ENCODE measurements around the gene PTPN11.
"Not testable (repeated sequence)": the region's sequence is repeated elsewhere in the genome, so short reads cannot be mapped to it uniquely, and the experiment has no call there.

PTPN11 gene

GRCh38 chr12:112386726-112387125 is 32.0 kb upstream of the PTPN11 start:
- Histone ChIP-seq H3K9ac (ENCODE audit: low read length) (no peak overlapping the region), H2AFZ (ENCODE audit: low read length) (no peak overlapping the region), H3F3A (ENCODE audit: insufficient read depth, low read length) (no peaks in the 10 kb centered on the region), H3K4me1 (ENCODE audit: low read length) (no peaks in the 10 kb centered on the region), H3K27ac (ENCODE audit: low read length) (no peak overlapping the region), H3K9me3 (replicated peaks; ENCODE audit: insufficient read depth, low read length) (no peaks in the 10 kb centered on the region), H3K36me3 (replicated peaks; ENCODE audit: insufficient read depth, low read length) (no peaks in the 10 kb centered on the region), H3K79me2 (ENCODE audit: low read length) (no peaks in the 10 kb centered on the region), H4K20me1 (ENCODE audit: insufficient read depth, low read length) (no peaks in the 10 kb centered on the region), H3K27me3 (replicated peaks; ENCODE audit: insufficient read depth, low read length) (no peaks in the 10 kb centered on the region), H3K4me3 (ENCODE audit: low read length) (no peak overlapping the region), H3K4me2 (ENCODE audit: low read depth, low read length) (no peak overlapping the region), H3K9me2 (replicated peaks; ENCODE audit: insufficient read depth, low read length) (no peaks in the 10 kb centered on the region)
- no peak for DNase-seq
- TF ChIP-seq, protein P1, sequence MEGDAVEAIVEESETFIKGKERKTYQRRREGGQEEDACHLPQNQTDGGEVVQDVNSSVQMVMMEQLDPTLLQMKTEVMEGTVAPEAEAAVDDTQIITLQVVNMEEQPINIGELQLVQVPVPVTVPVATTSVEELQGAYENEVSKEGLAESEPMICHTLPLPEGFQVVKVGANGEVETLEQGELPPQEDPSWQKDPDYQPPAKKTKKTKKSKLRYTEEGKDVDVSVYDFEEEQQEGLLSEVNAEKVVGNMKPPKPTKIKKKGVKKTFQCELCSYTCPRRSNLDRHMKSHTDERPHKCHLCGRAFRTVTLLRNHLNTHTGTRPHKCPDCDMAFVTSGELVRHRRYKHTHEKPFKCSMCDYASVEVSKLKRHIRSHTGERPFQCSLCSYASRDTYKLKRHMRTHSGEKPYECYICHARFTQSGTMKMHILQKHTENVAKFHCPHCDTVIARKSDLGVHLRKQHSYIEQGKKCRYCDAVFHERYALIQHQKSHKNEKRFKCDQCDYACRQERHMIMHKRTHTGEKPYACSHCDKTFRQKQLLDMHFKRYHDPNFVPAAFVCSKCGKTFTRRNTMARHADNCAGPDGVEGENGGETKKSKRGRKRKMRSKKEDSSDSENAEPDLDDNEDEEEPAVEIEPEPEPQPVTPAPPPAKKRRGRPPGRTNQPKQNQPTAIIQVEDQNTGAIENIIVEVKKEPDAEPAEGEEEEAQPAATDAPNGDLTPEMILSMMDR (IDR thresholded peaks at IDR 0.05; ENCODE audit: low read length) = no peak
- no peak for TF ChIP-seq EZH2 (optimal IDR thresholded peaks at IDR 0.05; ENCODE audit: low read depth, low read length)
- TF ChIP-seq EZH2phosphoT487 (IDR thresholded peaks at IDR 0.05; ENCODE audit: low read length) = no peak

DNA sequence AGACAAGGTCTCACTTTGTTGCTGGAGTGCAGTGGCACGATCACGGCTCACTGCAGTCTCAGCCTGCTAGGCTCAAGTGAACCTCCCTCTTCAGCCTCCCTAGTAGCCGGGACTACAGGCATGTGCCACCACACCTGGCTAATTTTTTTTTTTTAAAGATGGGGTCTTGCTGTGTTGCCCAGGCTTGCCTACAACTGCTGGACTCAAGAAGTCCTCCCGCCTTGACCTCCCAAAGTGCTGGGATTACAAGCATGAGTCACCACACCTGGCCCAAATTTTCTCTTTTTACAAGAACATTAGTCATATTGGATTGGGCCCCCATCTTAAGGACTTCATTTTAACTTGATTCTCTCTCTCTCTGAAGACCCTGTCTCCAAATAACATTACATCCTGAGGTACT is 29.5 kb upstream of the PTPN11 start:
- H3F3A ChIP-seq (ENCODE audit: insufficient read depth, low read length) = no peaks in the 10 kb centered on the region
- H3K79me2 ChIP-seq (ENCODE audit: low read length) = no peaks in the 10 kb centered on the region
- no peaks in the 10 kb centered on the region for H3K4me1 ChIP-seq (ENCODE audit: low read length)
- TF ChIP-seq EZH2 (optimal IDR thresholded peaks at IDR 0.05; ENCODE audit: low read depth, low read length) (no peak), EZH2phosphoT487 (IDR thresholded peaks at IDR 0.05; ENCODE audit: low read length) (no peak)
- TF ChIP-seq, protein P1 (IDR thresholded peaks at IDR 0.05; ENCODE audit: low read length) = no peak
- H3K4me3 ChIP-seq (ENCODE audit: low read length) = no peak overlapping the region
- no peaks in the 10 kb centered on the region for H3K36me3 ChIP-seq (replicated peaks; ENCODE audit: insufficient read depth, low read length)
- H3K27me3 ChIP-seq (replicated peaks; ENCODE audit: insufficient read depth, low read length) = no peaks in the 10 kb centered on the region
- H3K9me2 ChIP-seq (replicated peaks; ENCODE audit: insufficient read depth, low read length) = no peaks in the 10 kb centered on the region
- H3K27ac ChIP-seq (ENCODE audit: low read length) = no peak overlapping the region
- no peak for DNase-seq
- H4K20me1 ChIP-seq (ENCODE audit: insufficient read depth, low read length) = no peaks in the 10 kb centered on the region
- H3K9ac ChIP-seq (ENCODE audit: low read length) = no peak overlapping the region
- no peaks in the 10 kb centered on the region for H3K9me3 ChIP-seq (replicated peaks; ENCODE audit: insufficient read depth, low read length)
- H2AFZ ChIP-seq (ENCODE audit: low read length) = no peak overlapping the region
- H3K4me2 ChIP-seq (ENCODE audit: low read depth, low read length) = no peak overlapping the region

DNA sequence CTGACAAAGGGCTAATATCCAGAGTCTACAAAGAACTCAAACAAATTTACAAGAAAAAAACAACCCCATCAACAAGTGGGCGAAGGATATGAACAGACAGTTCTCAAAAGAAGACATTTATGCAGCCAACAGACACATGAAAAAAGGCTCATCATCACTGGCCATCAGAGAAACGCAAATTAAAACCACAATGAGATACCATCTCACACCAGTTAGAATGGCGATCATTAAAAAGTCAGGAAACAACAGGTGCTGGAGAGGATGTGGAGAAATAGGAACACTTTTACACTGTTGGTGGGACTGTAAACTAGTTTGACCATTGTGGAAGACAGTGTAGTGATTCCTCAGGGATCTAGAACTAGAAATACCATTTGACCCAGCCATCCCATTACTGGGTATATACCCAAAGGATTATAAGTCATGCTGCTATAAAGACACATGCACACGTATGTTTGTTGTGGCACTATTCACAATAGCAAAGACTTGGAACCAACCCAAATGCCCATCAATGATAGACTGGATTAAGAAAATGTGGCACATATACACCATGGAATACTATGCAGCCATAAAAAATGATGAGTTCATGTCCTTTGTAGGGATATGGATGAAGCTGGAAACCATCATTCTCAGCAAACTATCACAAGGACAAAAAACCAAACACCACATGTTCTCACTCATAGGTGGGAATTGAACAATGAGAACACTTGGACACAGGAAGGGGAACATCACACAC is 28.7 kb upstream of the PTPN11 start:
- not testable (repeated sequence) for H3K4me1 ChIP-seq (ENCODE audit: low read length); H3K27ac ChIP-seq (ENCODE audit: low read length); H3K9ac ChIP-seq (ENCODE audit: low read length); H3F3A ChIP-seq (ENCODE audit: insufficient read depth, low read length); H3K27me3 ChIP-seq (replicated peaks; ENCODE audit: insufficient read depth, low read length); H3K79me2 ChIP-seq (ENCODE audit: low read length); H3K4me3 ChIP-seq (ENCODE audit: low read length); H3K36me3 ChIP-seq (replicated peaks; ENCODE audit: insufficient read depth, low read length); H3K4me2 ChIP-seq (ENCODE audit: low read depth, low read length); H2AFZ ChIP-seq (ENCODE audit: low read length); H4K20me1 ChIP-seq (ENCODE audit: insufficient read depth, low read length); H3K9me3 ChIP-seq (replicated peaks; ENCODE audit: insufficient read depth, low read length); DNase-seq; H3K9me2 ChIP-seq (replicated peaks; ENCODE audit: insufficient read depth, low read length)

- DNase-seq = no peak
- Histone ChIP-seq H3K27me3 (replicated peaks; ENCODE audit: insufficient read depth, low read length) (no peaks in the 10 kb centered on the region), H3K4me2 (ENCODE audit: low read depth, low read length) (no peak overlapping the region), H3K79me2 (ENCODE audit: low read length) (no peaks in the 10 kb centered on the region), H2AFZ (ENCODE audit: low read length) (no peak overlapping the region), H3F3A (ENCODE audit: insufficient read depth, low read length) (no peaks in the 10 kb centered on the region), H3K4me3 (ENCODE audit: low read length) (no peak overlapping the region), H4K20me1 (ENCODE audit: insufficient read depth, low read length) (no peaks in the 10 kb centered on the region), H3K4me1 (ENCODE audit: low read length) (no peaks in the 10 kb centered on the region), H3K36me3 (replicated peaks; ENCODE audit: insufficient read depth, low read length) (no peaks in the 10 kb centered on the region), H3K27ac (ENCODE audit: low read length) (no peak overlapping the region), H3K9me3 (replicated peaks; ENCODE audit: insufficient read depth, low read length) (no peaks in the 10 kb centered on the region), H3K9me2 (replicated peaks; ENCODE audit: insufficient read depth, low read length) (no peaks in the 10 kb centered on the region), H3K9ac (ENCODE audit: low read length) (no peak overlapping the region)
- no peak for TF ChIP-seq EZH2phosphoT487 (IDR thresholded peaks at IDR 0.05; ENCODE audit: low read length)
- TF ChIP-seq, protein P1 (IDR thresholded peaks at IDR 0.05; ENCODE audit: low read length) = no peak
- no peak for TF ChIP-seq EZH2 (optimal IDR thresholded peaks at IDR 0.05; ENCODE audit: low read depth, low read length)
These were observed 25.4 kb upstream of the PTPN11 start for GRCh38 chr12:112393328-112393727.

Data from MM.1S (cell line).